Kidney (tissue), 14 donors: Measurements from ENCODE around the gene GRM1. TPM values are rescaled to one million over a fixed set of nuclear protein-coding genes. Genes with fewer than 3 reads are reported as not detected.

Experiments used
- DNase-seq, 5 donors: peaks; one replicate each; pipeline ENCODE4 v3.0.0-alpha.2; 2013 to 2020
- FAIRE-seq: peaks from 2 replicates; lab custom pipeline; 2012; peaks lifted over from hg19 to GRCh38; lab: Jason Lieb, UNC
- H3K27ac ChIP-seq, 2 donors: one replicate each; pipeline ENCODE4 v1.7.0; 2013; ENCODE audit warnings: low read depth in 2 of 2, low read length in 2 of 2, inconsistent platforms in 1 of 2
- H3K27me3 ChIP-seq: one replicate; pipeline ENCODE4 v1.7.1; 2013; ENCODE audit warnings: low read length, inconsistent platforms; ENCODE audit not compliant: control insufficient read depth, insufficient read depth
- H3K36me3 ChIP-seq, 3 donors: one replicate each; pipeline versions ENCODE4 v1.7.0 to v1.7.1; 2013; ENCODE audit warnings: low read length in 3 of 3, control low read depth in 1 of 3, inconsistent platforms in 1 of 3; ENCODE audit not compliant: insufficient read depth in 3 of 3, control insufficient read depth in 2 of 3
- H3K4me1 ChIP-seq, 3 donors: one replicate each; pipeline versions ENCODE4 v1.7.0 to v1.7.1; 2013; ENCODE audit warnings: low read length in 3 of 3, inconsistent platforms in 1 of 3, low read depth in 1 of 3; ENCODE audit not compliant: control insufficient read depth in 2 of 3, insufficient read depth in 2 of 3
- H3K4me3 ChIP-seq, 3 donors: one replicate each; pipeline versions ENCODE4 v1.7.0 to v1.8.1; 2013; ENCODE audit warnings: low read length in 3 of 3, control low read depth in 1 of 3, inconsistent platforms in 1 of 3
- H3K9ac ChIP-seq, 3 donors: one replicate each; pipeline versions ENCODE4 v1.7.0 to v1.7.1; 2013; ENCODE audit warnings: low read length in 3 of 3, control low read depth in 1 of 3, inconsistent platforms in 1 of 3
- H3K9me3 ChIP-seq, 3 donors: one replicate each; pipeline versions ENCODE4 v1.7.0 to v1.7.1; 2013; ENCODE audit warnings: low read length in 3 of 3, control low read depth in 1 of 3, inconsistent platforms in 1 of 3; ENCODE audit not compliant: control insufficient read depth in 2 of 3, insufficient read depth in 1 of 3
- CTCF ChIP-seq: IDR thresholded peaks from 3 replicates; pipeline ENCODE4 v1.5.1; 2012; ENCODE audit warnings: mild to moderate bottlenecking, moderate library complexity, borderline replicate concordance; ENCODE audit not compliant: insufficient read depth; ENCODE audit errors: extremely low read depth
- intact Hi-C: fragments of 100-400 bp; cut with DNase I; formaldehyde crosslinking; loops from one replicate; pipeline ENCODE4 v1.11.1; 2022
- polyA plus RNA-seq: library from polyadenylated mRNA; stranded (reverse); fragments of 350-450 nt; fragmentation: Illumina TruSeq; extraction: RNeasy Lipid Tissue Mini Kit (QIAGEN cat#74804); gene quantifications from one replicate; pipeline ENCODE4 v1.2.3, GENCODE V29; 2014; ENCODE audit warnings: low read depth, low replicate concordance; ENCODE audit not compliant: insufficient read depth
- total RNA-seq: library from RNA; stranded (reverse); fragmentation: NEBNext Ultra II Directional; extraction: Animal tissue kit (Norgen Biotek cat#: 25700); gene quantifications from one replicate; pipeline ENCODE4 v1.2.1, GENCODE V29; 2021
- donor health status: control.
- donor health status: control.
- donor health status: control.
- donor health status: control.
- donor health status: control.
- donor health status: DM: yes; HTN: yes; CAD: no.
- donor health status: Normal renal cell carcinoma (clear cell type).

The GRM1 gene
- total and polyA plus RNA-seq, 2 donors from 2014 or later = 0.19 to 0.82 TPM

GRCh38 chr6:146135167-146135566, 106.3 kb downstream of the GRM1 start:
- TF ChIP-seq CTCF = no peak
- no peaks in the 10 kb centered on the region for H3K4me1 ChIP-seq
- no peak for DNase-seq
- no peak overlapping the region for H3K9ac ChIP-seq
- H3K9me3 ChIP-seq = peaks cover 0 to 2% (median 0%) of the 10 kb centered on the region in 3 donors
- H3K27me3 ChIP-seq = no peaks in the 10 kb centered on the region
- H3K27ac ChIP-seq = no peak overlapping the region
- H3K4me3 ChIP-seq = no peak overlapping the region
- intact Hi-C loops = no loop called here
- FAIRE-seq = no peak
- no peaks in the 10 kb centered on the region for H3K36me3 ChIP-seq

- H3K9me3 ChIP-seq = no peaks in the 10 kb centered on the region
- H3K36me3 ChIP-seq = no peaks in the 10 kb centered on the region
- FAIRE-seq (no peak), DNase-seq (no peak)
- intact Hi-C loops = no loop called here
- H3K27ac ChIP-seq = no peak overlapping the region
- no peak overlapping the region for H3K4me3 ChIP-seq
- no peak for TF ChIP-seq CTCF
- H3K9ac ChIP-seq = no peak overlapping the region
- H3K4me1 ChIP-seq = no peaks in the 10 kb centered on the region
- no peaks in the 10 kb centered on the region for H3K27me3 ChIP-seq
Observed at GRCh38 chr6:146146836-146147235, 118.0 kb downstream of the GRM1 start.

GRCh38 chr6:146149770-146150169, 120.9 kb downstream of the GRM1 start:
- Histone ChIP-seq H3K4me1 (no peaks in the 10 kb centered on the region), H3K9ac (no peak overlapping the region), H3K9me3 (no peaks in the 10 kb centered on the region), H3K27ac (no peak overlapping the region), H3K27me3 (no peaks in the 10 kb centered on the region), H3K4me3 (no peak overlapping the region), H3K36me3 (no peaks in the 10 kb centered on the region)
- FAIRE-seq (no peak), DNase-seq (peak in 1 of 5 donors; percentile 0)
- intact Hi-C loops = no loop called here
- no peak for TF ChIP-seq CTCF
